Hepatic stellate cell (primary cell): ENCODE results near the gene KCTD1.

ENCODE experiments used
- DNase-seq: peaks from one replicate; pipeline ENCODE4 v3.0.0; 2011; ENCODE audit warnings: low spot score

KCTD1 gene

DNA sequence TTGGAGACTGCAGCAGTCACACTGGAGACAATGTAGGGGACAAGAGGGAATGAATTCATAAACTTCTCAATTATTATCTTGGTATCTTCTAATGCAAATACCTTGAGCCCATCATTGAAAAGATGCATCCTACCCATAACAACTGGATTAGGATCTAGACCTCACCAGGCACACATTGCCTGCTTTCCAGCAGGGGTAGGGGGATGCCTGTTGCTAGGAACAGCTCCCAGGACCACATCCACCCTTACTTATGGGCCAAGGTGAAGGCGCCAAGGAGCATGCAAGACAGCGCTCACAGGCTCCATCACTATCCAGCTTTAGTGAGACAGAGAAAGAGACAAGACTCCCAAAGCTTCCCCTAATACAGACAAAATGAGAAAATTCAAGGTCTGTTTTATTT, 24.4 kb downstream of the KCTD1 start:
- no peak for DNase-seq

DNA sequence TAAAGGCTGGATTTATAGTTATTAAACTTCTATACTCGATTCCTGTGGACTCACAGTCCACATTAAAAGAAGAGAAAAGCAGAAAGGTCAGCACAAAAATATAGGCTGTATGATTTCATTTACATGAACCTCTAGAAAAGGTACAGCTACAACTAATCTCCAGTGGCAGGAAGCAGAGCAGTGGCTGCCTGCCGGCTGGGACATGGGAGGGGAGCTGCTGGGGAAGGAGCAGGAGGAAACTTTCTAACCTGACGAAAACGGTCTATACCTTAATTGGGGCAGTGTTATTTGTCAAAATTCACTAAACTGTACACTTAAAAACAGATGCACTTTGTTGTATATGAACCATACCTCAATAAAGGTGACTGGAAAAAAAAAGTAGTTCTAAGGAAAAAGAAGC, 26.7 kb downstream of the KCTD1 start:
- DNase-seq: no peak

DNA sequence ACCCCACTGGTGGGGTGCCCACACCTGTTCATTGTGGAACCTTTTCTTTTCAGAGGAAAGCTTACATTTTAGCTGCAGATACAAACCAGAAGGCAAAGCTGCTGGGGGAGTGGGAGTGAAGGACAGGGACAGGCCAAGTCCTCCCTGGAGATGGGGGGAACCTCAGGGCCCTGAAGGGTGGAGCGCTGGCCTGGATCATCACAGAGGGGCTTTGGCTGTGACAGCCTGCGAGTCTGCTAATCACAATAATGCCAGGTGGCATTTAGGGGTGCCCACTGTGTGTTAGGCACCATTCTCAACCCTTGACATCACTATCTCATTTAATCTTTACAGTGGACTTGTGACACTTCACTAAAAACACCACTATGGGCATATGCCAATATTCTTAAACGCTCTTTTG, 27.4 kb downstream of the KCTD1 start:
- no peak for DNase-seq

DNA sequence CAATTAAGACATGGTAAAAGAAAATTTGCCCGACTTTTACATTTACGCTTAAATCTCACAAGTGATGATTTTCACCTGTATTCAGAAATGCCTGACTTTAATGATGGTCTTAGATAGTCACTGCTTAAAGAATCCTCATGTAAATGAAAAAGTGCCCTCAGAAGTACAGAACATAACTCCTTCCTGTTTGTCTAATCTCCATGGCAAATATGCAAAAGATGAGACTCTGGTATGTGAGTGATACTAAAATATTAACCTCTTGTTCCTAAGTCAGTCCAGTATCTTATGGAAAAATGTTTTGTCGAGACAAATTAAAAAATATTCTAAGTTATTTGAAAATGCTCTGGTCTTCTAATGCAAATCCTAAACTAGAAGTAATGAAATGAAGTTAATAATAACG, 29.2 kb downstream of the KCTD1 start:
- DNase-seq: no peak

DNA sequence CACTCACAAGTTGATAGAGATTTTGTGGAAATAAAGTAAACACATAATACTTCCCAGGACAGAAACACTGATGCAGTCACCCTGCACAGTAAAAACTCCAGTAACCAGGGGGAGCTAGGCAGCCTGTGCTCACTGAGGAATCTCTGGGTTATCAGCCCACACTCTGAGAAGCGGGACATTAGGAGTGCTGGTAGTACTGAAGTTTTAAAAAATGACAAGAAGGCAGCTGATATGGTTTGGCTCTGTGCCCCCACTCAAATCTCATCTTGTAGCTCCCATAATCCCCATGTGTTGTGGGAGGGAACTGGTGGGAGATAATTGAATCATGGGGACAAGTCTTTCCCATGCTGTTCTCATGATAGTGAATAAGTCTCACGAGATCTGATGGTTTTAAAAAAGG, 31.4 kb downstream of the KCTD1 start:
- DNase-seq: no peak

DNA sequence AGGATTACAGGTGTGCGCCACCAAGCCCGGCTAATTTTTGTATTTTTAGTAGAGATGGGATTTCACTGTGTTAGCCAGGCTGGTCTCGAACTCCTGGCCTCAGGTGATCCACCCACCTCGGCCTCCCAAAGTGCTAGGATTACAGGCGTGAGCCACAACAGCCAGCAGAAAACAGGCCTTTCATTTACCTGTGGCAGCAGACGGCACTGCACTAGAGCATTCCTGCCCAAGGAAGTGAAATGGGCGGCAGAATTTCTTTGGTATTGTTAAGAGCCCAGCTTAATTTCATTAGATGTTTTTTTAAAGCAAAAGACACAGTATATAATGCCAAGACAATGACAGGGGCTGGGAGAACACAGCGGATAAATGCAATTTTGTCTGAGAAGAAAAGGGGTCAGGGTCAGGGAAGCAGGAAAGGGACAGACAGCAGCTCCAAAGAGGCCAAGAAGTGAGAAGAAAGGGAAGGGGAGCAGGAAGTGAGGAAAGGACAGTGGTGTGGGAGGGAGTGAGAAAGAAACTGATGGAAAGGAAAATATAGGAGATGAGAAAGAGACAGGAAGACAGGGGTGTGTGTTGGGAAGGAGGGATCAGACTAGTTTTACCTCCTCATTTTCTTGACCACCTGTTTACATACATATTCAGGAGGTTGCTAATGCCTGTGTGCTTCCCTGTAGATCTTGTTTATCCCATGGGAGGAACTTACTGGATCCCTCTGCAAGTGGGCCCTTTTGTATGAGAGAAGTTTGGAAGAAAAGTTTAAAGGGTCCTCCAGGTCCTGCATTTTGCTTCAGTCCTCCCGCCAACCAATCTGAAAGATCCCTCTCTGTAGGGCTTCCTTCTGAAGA, 32.5 kb downstream of the KCTD1 start:
- no peak for DNase-seq

DNA sequence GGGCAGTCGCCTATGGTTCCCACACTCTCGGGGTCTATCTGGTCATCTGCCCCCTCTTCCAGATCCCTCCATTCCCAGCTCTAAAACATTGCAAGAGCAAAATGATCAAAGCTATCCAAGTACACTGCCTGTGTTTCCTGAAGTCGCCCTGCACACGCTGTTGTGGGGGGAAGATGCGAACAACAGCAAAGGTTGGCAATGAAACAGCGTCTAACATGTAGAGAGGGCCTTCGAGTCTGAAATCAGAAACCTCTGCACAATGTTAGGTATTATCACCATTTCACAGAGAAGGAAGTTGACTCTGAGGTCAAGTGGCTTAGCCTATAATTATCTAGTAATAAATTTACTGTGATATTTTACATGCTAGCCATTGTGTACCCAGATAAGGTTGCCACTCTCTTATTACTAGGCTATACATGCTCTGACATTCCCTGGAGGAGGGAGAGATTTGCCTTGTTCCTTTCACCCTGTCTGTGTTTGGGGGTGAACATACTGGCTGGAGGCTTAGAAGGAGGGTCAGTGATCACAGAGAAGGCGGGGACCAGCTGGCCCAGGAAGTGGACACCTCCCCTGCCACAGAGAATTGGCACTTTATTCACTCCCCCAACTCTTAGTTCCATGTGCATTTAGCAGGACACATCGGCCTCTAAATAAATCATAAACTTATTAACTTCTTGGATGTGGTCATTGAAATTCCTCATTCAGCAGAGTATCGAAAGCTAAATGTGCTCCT, 36.8 kb downstream of the KCTD1 start:
- no peak for DNase-seq

DNA sequence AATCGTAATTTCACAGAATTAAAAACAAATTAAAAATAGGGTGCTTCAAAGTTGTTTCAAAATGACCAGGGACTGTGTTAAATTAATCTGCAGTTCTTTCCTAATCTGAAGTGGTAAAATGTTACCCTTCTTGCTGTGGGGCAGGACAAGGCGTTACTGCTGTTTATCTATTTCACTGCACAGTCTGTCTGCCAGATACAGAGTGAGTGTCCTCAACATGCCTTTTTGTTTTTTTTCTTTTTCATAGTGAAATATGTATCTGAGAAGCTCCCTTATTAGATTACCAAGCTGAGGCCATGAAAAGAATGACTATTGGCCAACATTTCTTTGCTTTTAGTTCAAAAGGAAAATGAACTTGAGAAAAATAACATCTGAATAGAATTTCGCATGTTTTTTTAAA, 38.0 kb downstream of the KCTD1 start:
- no peak for DNase-seq

DNA sequence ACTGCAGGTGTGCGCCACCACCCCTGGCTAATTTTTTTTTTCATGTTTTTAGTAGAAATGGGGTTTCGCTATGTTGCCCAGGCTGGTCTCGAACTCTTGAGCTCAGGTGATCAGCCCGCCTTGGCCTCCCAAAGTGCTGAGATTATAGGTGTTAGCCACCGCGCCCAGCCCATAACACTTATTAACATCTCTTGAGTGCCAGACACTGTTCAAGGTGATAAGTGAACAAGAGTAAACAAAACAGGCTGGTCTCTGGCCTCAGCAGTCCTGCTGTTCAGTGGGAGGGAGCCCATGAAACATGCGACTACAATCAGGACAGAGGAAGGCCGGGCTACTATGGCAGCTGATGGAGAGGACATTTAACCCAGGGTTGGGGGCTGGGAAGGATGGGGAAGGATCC, 42.3 kb downstream of the KCTD1 start:
- no peak for DNase-seq

DNA sequence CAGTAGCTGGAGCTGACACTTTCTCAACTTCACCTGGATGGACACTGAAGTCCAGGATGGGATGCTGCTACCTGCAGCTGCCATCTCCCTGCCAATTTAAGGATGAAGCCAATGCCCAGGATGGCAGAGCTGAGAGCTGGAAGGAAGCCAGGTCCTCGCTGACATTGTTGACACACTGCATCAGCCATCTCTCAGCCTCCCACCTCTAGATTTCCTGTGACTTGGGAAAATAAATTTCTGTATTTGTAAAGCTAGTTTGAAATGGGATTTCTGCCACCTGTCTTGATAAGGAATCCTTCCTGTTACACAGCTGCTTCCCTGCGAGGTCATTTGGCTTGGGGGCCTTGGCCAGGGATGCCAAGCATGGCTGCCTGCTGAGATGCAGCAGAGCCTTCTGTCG, 43.5 kb downstream of the KCTD1 start:
- DNase-seq: no peak

DNA sequence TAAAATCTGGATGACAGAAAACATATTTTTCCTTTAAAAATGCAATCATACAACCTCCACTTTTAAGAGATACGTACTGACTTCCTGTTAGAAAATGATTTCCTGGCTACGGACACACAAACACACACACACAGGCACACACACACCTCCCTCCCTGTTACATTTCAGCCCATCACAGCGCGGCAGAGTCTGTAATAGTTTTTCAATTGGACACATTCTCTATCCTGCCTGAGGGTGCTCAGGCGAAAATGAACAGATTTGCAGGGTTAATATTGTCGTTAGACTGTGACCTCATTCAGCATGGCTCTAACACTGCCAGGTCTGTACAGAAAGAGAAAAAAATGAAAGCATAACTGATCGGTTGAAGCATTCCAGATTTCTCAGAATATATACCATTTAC, 45.0 kb downstream of the KCTD1 start:
- no peak for DNase-seq

DNA sequence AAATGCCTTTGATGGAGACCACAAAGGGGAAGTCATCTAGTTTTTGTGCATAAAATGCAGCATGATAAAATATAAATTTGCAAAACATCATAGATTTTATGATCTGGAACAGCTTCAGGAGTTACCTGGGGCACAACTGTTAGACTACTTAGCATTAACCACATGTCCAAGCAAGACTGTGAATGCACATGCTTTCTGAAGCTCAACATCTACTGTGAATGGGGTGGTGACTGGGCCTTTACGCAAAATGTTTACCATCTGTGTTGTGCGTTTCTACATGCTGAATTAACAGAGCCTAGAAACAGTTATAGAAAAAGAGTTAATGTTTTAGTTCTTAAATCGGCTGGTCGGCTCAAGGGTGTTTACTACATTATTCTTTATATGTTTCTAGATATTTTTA, 45.5 kb downstream of the KCTD1 start:
- no peak for DNase-seq

DNA sequence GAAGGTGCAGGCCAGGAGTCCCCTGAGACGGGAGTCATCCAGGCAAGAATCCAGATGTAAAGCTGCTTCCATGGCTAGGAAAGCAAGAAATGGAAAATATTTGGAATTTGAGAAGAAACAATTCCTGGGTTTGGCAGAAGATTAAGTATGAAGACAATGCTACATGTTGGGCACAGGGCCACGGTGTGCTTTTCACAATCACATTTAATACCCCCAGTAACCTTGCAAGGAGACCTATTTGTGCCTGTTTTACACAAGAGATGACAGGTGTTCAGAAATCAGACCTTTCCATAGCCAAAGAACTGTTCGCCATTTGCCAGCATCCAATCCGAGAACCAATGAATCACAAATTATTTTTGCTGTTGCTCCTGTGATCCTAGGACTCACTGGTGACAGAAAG, 50.5 kb downstream of the KCTD1 start:
- DNase-seq: no peak

DNA sequence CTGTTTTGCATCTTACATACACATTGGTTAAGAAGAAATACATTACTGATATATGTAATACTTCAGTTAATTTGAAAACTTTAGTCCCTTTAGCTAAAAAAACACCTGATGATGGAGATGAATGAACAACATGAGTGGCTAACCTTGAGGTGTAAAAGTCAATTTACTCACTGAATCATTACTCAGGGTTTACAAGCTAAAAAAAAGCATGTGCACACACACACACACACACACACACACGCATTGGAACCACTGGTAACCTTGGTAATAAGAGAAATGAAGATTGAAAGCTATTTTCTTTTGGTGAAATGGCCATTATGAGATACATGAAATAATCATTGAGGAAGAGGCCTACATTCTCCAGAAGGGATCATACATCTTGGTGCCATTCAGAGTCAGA, 51.8 kb downstream of the KCTD1 start:
- DNase-seq: no peak

DNA sequence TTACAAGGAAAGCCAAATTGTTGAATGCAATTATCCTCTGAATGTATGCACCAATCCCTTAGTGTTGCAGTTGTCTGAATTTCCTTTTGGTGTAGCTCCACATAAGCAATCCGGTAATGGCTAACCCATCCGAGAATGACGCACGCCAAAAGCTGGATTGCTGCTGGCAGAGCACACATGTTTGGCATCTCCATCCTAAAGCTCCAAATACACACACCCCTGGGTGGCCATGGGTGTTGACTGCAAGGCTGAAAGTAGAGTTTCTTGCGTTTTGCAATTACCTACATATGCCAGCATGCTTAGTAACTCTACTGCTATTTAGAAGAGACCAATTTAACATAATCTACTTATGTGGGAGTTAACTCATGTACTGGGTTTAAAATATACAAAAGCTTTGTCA, 53.1 kb downstream of the KCTD1 start:
- no peak for DNase-seq

DNA sequence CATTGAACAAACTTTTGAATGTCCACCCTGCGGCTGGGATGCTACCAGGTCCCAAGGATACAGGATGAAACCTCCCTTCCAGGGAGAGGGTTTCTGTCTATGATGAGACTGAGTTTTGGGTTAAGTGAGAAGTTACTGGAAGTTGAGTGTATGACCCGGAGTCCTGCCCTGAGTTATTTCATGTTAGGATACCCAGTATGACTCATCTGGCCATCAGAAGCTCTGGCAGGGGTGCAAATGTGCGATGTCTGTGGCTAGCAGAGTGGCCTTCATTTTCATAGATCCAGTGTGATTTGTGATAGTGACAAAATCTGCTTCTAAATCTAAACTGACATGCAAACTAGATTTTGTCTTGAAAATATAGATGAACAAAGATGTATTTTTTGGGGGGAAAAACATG, 55.3 kb downstream of the KCTD1 start:
- DNase-seq: no peak

DNA sequence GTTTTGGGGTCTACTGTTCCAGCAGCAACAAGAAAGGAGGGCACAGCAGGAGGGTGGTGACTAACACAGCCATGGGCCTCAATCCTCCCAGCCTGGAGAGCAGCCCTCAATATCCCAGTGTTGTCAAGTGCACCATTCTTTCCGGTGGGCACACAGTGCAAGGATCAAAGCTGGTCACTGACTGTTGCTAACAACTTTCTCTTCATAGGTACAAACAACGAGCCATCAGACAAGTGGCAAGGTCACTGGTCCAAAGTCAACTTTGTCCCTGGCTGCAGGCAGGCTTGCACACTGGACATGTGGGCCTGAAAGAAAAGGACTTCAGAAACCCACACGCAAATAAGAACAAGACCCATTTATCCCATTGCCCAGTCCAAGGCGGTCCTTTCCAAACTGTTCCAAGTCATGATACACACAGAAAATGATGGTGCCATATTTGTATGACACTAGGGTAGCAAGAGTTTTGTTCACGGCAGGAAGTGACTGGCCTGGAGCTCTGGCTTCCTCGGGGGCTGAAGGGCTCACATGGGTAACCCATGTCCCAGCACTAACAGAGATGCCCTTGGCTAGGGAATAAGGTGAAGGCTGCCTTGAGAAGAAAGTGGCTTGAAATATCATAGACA, 57.0 kb downstream of the KCTD1 start:
- DNase-seq: no peak

DNA sequence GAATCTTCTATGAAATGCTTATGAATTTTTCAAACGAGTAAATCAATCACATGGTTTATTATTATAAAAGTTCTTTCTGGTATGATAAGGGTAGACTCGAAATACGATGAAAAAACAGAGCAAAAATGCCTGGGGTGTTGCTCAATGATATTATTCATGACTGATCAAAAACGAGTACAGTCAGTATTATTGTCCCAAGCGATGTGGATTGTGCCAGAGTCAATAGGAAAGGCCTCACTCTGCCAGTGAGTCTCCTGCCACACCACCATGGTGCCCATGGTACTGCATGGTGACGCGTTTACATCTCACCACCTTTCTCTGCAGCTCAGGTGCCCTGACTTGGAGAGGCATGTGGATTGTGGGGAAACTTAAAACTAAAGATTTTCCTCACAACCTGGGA, 58.5 kb downstream of the KCTD1 start:
- no peak for DNase-seq

DNA sequence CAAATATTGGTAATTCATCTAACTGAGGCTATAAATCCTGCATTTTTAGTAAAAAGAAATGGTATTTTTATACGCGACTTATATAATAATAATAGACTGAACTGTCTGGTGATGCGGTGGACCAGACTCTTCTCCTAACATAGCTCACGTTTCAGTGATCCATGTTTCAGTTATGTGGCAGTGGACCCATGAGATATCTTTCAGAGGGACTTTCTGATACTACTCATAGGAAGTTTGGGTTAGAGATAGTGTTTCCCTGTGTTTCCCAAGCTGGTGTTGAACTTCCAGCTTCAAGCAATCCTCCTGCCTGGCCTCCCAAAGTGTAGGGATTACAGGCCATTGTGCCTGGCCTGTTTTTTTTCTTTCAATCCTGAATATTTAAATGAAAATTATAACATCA, 59.2 kb downstream of the KCTD1 start:
- no peak for DNase-seq

DNA sequence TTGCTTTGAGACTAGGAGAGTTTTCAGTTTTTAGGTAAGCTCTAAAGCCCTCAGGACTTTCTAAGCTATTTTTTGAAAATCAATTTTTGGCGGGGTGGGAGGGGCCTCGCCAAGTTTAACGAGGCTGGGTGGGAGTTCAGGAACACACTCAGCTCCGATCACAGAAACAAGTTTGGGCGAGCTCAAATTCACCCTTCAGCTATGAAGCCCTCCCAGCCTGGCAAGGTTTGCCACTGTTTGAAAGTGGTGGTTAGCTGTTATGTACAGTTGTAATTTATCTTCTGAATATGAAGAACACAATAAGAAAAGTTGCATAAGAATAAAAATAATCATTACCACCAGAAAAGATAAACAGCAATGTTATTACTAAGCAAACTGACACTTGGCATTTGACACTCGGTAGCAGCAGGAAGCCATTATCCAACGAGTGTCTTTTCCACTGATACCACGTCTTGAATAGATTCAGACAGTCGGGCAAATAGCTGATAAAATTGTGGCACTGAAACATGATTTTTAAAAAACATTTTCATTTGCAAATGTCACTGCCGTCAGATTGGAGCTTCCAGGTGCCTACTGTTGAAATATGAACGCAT, 59.8 kb downstream of the KCTD1 start:
- DNase-seq: no peak

DNA sequence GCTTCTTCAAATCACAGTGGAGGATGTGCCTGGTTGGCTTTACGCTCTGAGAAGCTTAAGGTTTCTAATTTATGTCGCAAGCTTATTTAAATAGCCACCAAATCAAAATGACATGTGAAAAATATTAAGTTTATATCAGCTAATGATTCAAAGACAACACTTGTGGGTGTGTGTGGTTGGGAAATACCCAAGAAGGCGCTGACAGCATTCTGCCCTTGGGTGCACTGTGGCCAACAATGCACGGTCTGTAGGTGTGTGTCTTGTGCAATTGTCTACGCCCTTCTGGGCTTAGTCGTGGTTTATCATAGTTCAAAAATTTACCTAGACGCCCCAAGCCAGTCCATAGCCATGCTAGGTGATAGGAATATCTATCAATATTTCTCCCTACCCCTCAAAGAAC, 60.9 kb downstream of the KCTD1 start:
- DNase-seq: no peak

DNA sequence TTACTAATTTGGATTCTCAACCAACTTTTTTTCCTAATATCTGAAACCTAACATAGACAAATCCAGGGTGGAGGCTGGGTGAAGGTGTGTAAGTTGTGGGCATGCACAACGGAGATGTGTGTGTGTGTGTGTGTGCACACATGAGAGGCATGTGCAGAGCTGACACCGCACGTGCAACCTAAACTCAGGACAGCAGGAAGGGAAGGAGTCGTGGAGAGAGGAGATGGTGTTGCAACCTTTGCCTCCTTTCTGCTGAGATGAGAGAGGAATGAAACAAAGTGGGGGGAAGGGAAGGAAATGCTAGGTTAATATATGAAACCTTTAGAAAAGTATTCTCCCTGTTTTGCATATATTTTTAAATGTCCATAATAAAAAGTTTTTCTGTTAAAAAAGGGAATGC, 64.7 kb downstream of the KCTD1 start:
- DNase-seq: no peak

DNA sequence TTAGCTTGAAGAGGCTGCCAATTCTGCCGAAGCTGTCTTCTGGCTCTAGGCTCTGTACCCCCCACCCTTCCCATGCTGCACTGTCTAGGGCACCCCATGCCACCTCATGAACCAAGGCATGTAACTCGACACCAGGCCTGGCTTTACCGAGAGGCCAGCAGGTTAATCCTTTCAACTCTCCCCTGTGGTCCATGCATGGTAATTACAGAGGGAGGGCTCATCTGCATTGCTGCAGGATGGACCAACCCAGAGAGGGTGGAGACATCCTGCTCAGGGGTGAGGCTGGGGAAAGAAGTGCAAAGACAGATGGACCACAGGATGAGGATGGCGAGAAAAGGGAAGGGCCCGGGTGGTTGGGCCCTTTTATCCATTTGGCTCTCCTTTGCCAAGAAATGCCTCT, 65.8 kb downstream of the KCTD1 start:
- DNase-seq: no peak
